GDM1 (cell line): ENCODE measurements around the gene ATG16L2.
"Not testable (repeated sequence)": the region's sequence is repeated elsewhere in the genome, so short reads cannot be mapped to it uniquely, and the experiment has no call there.

Experiments used
- DNase-seq: peaks from one replicate; lab custom pipeline; 2025; lab: John Stamatoyannopoulos, UW

Gene ATG16L2

GRCh38 chr11:72780296-72781062 is 33.7 kb upstream of the ATG16L2 start:
- no peak for DNase-seq

- DNase-seq, result no peak
These were observed 33.2 kb upstream of the ATG16L2 start for GRCh38 chr11:72781063-72781312.

GRCh38 chr11:72781313-72782080 is 32.7 kb upstream of the ATG16L2 start:
- no peak for DNase-seq

DNA sequence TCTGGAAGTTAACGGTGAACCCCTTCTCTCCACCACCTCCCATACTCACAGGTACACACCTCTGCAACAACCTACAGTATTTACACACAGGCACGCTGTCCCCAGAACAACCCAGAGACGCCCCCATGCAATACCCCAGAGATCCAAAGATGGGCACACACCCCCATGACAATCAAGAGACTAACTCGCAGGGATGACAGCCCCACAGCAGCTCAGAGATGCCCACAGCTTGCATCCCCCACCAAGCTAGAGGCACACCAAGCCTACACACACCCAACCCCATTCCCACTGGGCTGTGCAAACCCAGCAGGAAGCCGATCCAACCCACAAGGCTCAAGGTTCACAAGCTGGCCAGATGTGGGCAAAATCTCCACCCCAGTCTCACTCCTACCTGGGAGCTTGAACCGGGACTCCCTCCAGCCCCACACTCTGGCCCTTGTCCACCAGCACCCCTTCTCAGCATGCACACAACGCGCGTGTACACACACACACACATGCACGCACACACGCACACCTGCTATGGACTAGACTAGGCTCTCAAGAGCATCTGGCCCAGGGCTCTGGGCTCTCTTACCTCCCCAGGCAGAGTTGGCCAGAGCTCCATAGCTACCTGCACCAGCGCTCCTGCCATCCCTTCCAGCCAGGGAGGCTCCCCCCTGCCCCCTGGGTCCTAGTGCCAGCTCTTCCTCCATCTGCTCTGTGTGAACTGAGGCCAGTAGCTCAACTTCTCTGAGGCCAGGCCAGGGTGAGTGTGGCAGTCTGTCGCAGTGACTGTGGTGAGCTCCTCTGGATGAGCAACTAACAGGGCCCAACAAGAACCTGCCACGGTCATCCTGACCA is 31.9 kb upstream of the ATG16L2 start:
- DNase-seq, result no peak

DNA sequence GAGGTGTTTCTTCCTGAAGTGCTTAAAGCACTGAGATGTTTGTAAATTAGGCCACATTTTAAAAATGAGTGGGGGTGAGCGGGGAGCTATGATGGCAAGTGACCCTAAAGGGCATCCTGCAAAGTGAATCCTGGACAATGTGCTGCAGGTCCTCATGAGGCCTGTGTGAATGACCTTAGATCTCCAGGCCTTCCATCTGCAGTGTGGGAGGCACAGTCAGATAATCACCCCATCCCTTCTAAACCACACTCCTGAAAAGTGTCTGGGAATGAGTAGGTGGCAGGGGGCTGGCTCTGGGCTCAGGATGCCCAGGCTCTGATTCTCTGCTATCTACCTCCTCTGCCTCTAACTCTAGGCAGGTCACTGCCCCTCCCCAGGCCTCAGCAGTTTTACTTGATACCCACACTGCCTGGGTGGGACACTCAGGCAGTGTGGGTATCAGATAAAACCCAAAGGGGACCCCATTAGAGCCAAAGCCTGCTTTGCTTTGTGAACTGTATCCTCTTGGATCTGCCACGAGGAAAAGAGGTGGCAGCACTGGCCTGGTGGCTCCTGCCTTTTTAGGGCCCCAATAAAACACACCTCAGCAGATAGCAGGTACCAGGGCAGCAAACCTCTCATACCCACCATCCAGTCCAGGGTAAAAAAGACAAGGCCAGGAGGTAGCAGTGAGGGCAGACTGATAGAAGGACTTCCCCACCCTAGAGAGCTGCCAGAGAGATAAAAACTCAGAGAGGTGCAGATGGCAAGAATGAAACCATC is 30.9 kb upstream of the ATG16L2 start:
- no peak for DNase-seq

DNA sequence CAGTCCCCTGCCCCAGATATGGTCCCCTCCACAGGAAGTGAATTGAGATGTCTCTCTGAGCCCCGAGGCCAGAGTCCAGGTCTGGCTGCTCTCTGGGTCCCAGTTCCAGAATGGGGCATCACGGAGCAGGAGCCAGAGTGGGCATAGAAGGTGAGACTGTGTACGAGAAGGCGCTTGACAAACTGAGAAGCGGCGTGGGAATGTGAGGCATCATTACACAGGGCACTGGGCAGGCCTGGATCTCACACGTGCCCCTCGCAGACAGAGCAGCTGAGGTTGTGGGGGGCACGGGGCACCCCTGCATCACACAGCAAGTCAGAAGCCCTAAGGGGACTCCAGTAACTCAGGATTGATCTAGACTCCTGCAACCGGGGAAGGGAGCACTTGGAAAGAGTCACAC is 29.5 kb upstream of the ATG16L2 start:
- DNase-seq, result no peak

DNA sequence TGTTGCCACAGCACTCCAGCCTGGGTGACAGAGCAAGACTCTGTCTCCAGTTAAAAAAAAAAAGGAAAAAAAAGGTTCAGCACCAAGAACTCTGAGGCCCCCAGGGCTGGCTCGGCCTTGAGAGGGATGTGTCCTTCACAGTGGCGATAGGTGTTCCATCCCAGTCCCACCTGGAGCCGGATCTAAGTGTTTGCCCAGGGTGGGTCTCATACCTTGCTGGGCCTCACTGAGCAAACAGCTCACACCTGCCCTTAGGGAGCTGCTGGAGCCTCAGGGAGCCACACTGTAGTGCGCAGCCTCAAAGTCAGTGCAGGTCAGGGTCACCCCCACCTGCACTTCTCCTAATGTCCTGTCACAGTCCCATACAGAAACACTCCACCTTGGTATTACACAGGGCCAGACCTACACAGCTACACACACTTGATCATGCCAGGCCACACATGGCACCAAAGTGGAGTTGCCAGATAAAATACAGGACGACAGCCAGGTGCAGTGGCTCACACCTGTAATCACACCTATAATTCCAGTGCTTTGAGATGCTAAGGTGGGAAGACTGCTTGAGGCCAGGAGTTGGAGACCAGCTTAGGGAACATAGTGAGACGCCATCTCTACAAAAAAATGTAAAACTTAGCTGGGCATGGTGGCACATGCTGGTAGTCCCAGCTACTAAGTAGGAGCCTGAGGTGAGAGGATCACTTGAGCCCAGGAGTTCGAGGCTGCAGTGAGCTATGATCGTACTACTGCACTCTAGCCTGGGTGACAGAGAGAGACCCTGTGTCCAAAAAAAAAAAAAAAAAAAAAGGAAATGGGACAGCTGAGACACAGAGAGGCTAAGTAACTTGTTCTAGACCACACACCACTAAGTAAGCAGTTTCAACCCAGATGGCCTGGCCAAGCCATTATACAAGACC is 27.7 kb upstream of the ATG16L2 start:
- no peak for DNase-seq

DNA sequence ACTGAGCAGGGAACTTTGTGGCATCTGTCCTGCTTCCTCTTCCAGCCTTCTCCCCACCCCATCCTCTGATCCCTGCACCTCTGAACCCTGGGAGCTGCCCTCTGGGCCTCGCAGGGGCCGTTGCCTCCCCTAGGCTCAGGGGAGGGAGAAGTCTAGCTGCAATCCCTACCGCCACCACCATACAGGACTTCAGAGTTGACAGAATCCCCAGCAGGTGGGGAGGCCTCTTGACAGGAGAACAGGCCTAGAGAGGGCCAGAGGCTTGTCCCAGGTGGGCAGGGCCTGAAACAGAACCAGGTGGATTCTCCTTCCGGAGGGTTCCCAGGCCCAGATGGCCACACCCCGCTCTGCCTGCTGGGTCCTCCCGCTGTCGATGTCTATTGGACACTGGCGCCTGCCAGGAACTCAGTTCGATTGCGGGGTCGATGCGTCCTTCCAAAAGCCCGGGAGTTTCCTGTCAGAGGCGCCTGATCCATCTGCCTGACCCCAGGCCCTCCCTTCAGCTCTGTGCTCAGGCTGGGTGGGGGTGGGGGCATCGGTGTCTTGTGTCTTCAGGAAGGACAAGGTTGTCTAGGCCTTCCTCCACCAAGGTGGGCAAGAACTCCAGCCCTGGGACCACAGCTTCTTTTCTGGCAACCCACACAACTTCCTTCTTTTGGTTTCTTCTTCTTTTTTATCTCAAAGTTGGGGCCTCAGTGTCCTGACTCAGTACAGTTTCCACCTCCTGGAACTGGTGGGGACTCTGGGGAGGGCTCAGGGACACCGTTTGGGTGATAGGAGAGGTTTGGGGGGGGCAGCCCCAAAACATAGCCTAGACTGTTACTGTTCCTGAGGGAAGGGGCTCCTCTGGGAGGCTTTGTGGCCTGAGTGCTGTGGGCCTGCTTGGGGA is 26.8 kb upstream of the ATG16L2 start:
- DNase-seq, result peak; percentile 81

DNA sequence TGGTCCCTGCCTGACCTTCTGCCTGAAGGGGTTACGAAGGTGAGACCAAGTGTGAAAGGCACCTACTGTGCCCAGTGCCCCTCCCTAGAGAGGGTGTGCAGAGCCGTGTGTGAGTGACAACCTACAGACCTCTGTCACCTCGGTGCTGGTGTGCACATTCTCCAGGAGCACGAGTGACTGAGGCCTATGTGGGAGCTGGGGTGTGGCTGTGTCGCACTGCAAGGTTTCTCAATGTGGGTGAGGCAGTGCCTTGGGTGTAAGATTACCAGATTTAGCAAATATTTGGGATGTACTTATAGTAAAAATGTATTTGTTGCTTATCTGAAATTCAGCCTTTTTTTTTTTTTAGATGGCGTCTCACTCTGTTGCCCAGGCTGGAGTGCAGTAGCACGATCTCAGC is 26.0 kb upstream of the ATG16L2 start:
- DNase-seq, result no peak

DNA sequence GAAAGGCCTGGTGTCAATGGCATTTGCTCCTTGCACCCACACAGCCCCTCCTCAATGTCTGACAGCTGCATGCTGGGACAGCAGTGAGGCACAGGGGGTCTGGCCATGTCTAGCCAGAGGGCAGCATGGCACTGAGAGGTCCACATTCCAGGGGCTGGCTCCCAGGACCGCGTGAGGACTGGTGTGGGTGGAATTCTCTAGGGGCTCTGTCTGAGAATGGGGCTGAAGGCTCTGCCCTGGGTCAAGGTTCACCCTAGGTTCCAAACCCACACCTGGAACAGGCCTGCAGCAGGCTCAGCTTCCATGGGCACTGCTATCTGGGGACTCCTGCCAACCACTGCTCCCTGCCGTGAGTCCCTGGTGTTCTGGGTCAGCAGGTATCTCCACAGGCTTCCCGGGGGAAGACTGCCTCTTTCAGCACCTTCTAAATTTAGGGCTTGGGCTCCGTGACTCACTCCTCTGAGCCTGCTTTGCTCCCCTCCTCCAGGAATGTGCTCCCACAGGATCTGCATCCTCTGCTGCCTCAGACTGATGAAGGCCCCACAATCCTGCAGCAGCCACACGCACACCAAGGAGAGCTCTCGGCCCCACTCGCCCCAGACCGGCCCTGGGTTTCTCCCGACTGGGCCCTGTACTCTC is 24.6 kb upstream of the ATG16L2 start:
- DNase-seq, result no peak

- not testable (repeated sequence) for DNase-seq
These were observed 23.0 kb upstream of the ATG16L2 start for GRCh38 chr11:72791228-72791627.

- DNase-seq, result no peak
These were observed 21.7 kb upstream of the ATG16L2 start for GRCh38 chr11:72792437-72793021.

- DNase-seq, result no peak
These were observed 21.2 kb upstream of the ATG16L2 start for GRCh38 chr11:72793076-72793424.

DNA sequence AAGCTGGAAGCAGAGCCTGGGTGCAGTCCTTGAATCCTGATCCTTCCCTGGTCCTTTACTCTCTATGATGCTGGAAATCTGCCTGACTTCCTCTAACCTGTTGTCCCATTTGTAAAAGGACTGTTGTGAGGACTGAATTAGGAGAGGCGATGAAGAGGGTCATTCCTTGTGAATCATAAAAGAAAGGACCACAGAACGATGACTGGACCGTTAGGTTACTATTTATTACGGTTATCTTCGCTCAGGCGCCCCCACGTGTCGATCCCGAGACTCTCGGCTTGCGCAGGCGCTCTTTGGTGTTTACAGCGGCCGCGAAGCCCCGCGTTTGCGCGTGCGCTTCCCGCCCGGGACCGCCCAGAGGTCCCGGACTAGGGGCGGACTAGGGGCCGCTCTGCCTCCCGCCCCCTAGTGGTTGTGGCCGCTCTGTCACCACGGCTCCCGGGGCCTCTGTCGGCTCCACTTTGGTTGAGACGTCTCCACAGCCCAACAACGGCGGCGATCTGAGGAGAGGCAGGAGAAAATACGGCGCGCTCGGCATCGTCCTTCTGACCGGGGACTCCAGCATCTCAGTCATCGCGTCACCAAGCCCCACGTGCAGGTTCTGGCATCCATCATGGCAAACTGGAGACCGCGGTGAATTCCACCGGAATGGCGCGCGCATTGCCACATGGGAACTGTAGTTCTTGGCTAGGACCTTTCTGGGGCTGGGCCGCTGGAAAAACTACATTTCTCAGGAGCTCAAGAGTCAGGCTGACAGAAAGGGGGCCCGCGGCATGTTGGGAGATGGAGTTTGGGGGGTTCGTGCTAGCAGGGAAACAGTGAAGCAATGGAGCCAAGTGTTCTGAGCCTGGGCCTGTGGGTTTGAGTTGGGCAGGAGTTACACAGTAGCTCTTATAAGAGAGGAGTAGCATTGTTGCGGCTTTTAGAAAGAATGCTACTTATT is 20.5 kb upstream of the ATG16L2 start, which contains the start of gene STARD10:
Gene STARD10, minus strand, starts transcription at position 623 of the 943 bp plus-strand sequence. CDS start 12,866 bp downstream, outside the sequence.
- DNase-seq, result peak; percentile 91

- DNase-seq, result no peak
These were observed 15.8 kb upstream of the ATG16L2 start for GRCh38 chr11:72798361-72798760.

GRCh38 chr11:72799441-72799840 is 14.8 kb upstream of the ATG16L2 start:
- no peak for DNase-seq

DNA sequence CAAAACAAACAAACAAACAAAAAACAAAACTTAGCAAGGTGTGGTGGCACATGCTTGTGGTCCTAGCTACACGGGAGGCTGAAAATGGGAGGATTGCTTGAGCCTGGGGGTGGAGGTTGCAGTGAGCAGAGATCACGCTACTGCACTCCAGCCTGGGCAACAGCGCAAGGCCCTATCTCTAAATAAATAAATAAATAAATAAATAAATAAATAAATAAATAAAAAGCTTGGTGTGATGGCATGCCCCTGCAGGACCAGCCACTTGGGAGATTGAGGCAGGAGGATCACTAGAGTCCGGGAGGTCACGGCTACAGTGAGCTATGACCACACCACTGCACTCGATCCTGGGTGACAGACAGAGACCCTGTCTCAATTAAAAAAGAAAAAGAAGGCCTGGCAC is 11.4 kb upstream of the ATG16L2 start:
- DNase-seq, result no peak

GRCh38 chr11:72805216-72805615 is 9.0 kb upstream of the ATG16L2 start:
- no peak for DNase-seq
